ENCODE data around the gene SAMD4A. TPM values are rescaled to one million over a fixed set of nuclear protein-coding genes. Genes with fewer than 3 reads are reported as not detected.

The SAMD4A gene
- total and polyA plus RNA-seq, 2 of the 4 experiments (the other 2 are of a cell fraction), result 22.9 to 38.2 TPM

GRCh38 chr14:54828037-54828436 lies 261.1 kb downstream of the SAMD4A start:
- H3K4me3 ChIP-seq (ENCODE audit: insufficient read depth, low read depth, low read length), result no peak overlapping the region
- H4K5ac ChIP-seq (ENCODE audit: low read depth, low read length), result no peak overlapping the region
- H3K4me2 ChIP-seq (ENCODE audit: low read depth, low read length), result no peak overlapping the region
- H2BK15ac ChIP-seq (ENCODE audit: low read depth, low read length), result no peak overlapping the region
- no peaks in the 10 kb centered on the region for H4K20me1 ChIP-seq (ENCODE audit: insufficient read depth, low read length)
- peaks cover 13% of the 10 kb centered on the region for H3K9me3 ChIP-seq (ENCODE audit: control insufficient read depth, insufficient read depth, low read length)
- no peak overlapping the region for H3K56ac ChIP-seq (ENCODE audit: extremely low read depth, insufficient read depth, low read length)
- no peaks in the 10 kb centered on the region for H3K79me1 ChIP-seq (ENCODE audit: low read depth in 1 of 2, low read length in 2 of 2)
- H3K9me1 ChIP-seq (ENCODE audit: insufficient read depth, low read length), result no peaks in the 10 kb centered on the region
- no peak overlapping the region for H2BK120ac ChIP-seq (ENCODE audit: low read depth, low read length)
- no peak overlapping the region for H3K27ac ChIP-seq (ENCODE audit: insufficient read depth, low read length)
- no peak overlapping the region for H4K8ac ChIP-seq (ENCODE audit: low read depth in 2 of 2, low read length in 2 of 2)
- no peak for DNase-seq
- no peak overlapping the region for H2BK5ac ChIP-seq (ENCODE audit: low read depth, low read length, poor library complexity, severe bottlenecking)
- H3K4me1 ChIP-seq (ENCODE audit: control insufficient read depth, insufficient read depth, low read length), result no peaks in the 10 kb centered on the region
- ATAC-seq (ENCODE audit: low read depth), result no peak
- ChIA-PET POLR2A (ENCODE audit: unreplicated experiment) (no interaction called here), CTCF (interaction anchor here (0.8 to 1.2 kb wide), 3 partner anchors 11 to 274 kb away, joined by 3 to 4 read pairs (median 4); no protein-coding TSS in a partner anchor)
- BruUV-seq (replicated peaks), result no TSS peak
- H2AK9ac ChIP-seq (replicated peaks; ENCODE audit: low read depth, low read length, poor library complexity), result no peak overlapping the region
- no peak overlapping the region for H4K91ac ChIP-seq (ENCODE audit: insufficient read depth, low read depth, low read length)
- no peak overlapping the region for H3K9ac ChIP-seq (ENCODE audit: low read depth, low read length)
- H2AK5ac ChIP-seq (ENCODE audit: low read depth, low read length), result no peak overlapping the region
- H3K14ac ChIP-seq (replicated peaks; ENCODE audit: low read depth, low read length), result no peak overlapping the region
- TF ChIP-seq USF2 (IDR thresholded peaks at IDR 0.05; ENCODE audit: low read depth, low read length), result no peak
- no peak for TF ChIP-seq MXI1 (IDR thresholded peaks at IDR 0.05; ENCODE audit: borderline replicate concordance, low read depth, low read length)
- TF ChIP-seq FOS (IDR thresholded peaks at IDR 0.05; ENCODE audit: low read depth, low read length), result no peak
- TF ChIP-seq MAFK (IDR thresholded peaks at IDR 0.05; ENCODE audit: low read depth, low read length), result no peak
- no peak for TF ChIP-seq ELK1 (IDR thresholded peaks at IDR 0.05; ENCODE audit: borderline replicate concordance, low read depth, low read length)
- no peak for TF ChIP-seq POLR2A (IDR thresholded peaks at IDR 0.05; ENCODE audit: low read depth, low read length)
- TF ChIP-seq RAD21 (IDR thresholded peaks at IDR 0.05; ENCODE audit: low read length), result no peak
- TF ChIP-seq MAZ (IDR thresholded peaks at IDR 0.05; ENCODE audit: borderline replicate concordance, low read depth, low read length), result no peak
- dilution Hi-C loops (cut with HindIII; ENCODE audit: low sequenced_read_pairs, unreplicated experiment) (no loop called here), in situ Hi-C loops (cut with MboI; ENCODE audit: low sequenced_read_pairs) (no loop called here), intact Hi-C loops (cut with micrococcal nuclease) (no loop called here)
- no peak overlapping the region for H2AFZ ChIP-seq (replicated peaks; ENCODE audit: low read length, poor library complexity)
- H2BK20ac ChIP-seq (ENCODE audit: low read depth, low read length), result no peak overlapping the region
- no peaks in the 10 kb centered on the region for H3K36me3 ChIP-seq (ENCODE audit: control insufficient read depth, insufficient read depth, low read length)
- no peak overlapping the region for H3K23ac ChIP-seq (ENCODE audit: low read depth, low read length)
- WGBS, 2 experiments (ENCODE audit: extremely low coverage in 2 of 2, insufficient read length in 1 of 2), result no CpG with 5 or more reads among the region's 1 CpG
- no peak overlapping the region for H3K4ac ChIP-seq (ENCODE audit: low read depth, low read length)
- no peak overlapping the region for H3K18ac ChIP-seq (ENCODE audit: low read depth, low read length)
- H3K27me3 ChIP-seq (ENCODE audit: control insufficient read depth, insufficient read depth, low read length), result peaks cover 11% of the 10 kb centered on the region
